Transverse colon (tissue), 4 donors: Measurements from ENCODE around the gene ATP11A. TPM values are rescaled to one million over a fixed set of nuclear protein-coding genes. Genes with fewer than 3 reads are reported as not detected.

ENCODE experiments used
- DNase-seq: peaks from one replicate; pipeline ENCODE4 v3.0.0-alpha.2; 2019
- H3K27ac ChIP-seq, 4 donors: fragments of 200-600 bp; sonication (generic); 2 replicates each; pipeline ENCODE4 v1.5.1; 2016 to 2018; ENCODE audit warnings: inconsistent platforms in 4 of 4
- H3K27me3 ChIP-seq: fragments of 200-600 bp; sonication (generic); 2 replicates; pipeline ENCODE4 v1.5.1; 2017; ENCODE audit warnings: inconsistent platforms
- H3K36me3 ChIP-seq, 4 donors: fragments of 200-600 bp; sonication (generic); 2 replicates each; pipeline ENCODE4 v1.5.1; 2017 to 2019; ENCODE audit warnings: inconsistent platforms in 4 of 4
- H3K4me1 ChIP-seq, 4 donors: fragments of 200-600 bp; sonication (generic); 2 replicates each; pipeline ENCODE4 v1.5.1; 2017 to 2020; ENCODE audit warnings: inconsistent platforms in 4 of 4
- H3K4me3 ChIP-seq, 4 donors: fragments of 200-600 bp; sonication (generic); 1 replicate in 1 of 4; 2 replicates in 3 of 4; pipeline versions ENCODE4 v1.5.1 to v1.6.1; 2017 to 2019; ENCODE audit warnings: inconsistent platforms in 4 of 4
- H3K9me3 ChIP-seq, 2 donors: fragments of 200-600 bp; sonication (generic); 2 replicates each; pipeline ENCODE4 v1.5.1; 2017 to 2019; ENCODE audit warnings: inconsistent platforms in 2 of 2
- EP300 ChIP-seq: sonication (generic); formaldehyde crosslinking; IDR thresholded peaks from one replicate; pipeline ENCODE4 v1.6.1; 2017; ENCODE audit warnings: antibody characterized with exemption, low read depth
- POLR2A ChIP-seq: fragments of 450-650 bp; IDR thresholded peaks from one replicate; pipeline ENCODE4 v1.6.1; 2016; ENCODE audit warnings: antibody characterized with exemption, mild to moderate bottlenecking, moderate library complexity
- POLR2AphosphoS5 ChIP-seq, 3 donors: sonication (generic); formaldehyde crosslinking; IDR thresholded peaks; one replicate each; pipeline ENCODE4 v1.6.1; 2016; ENCODE audit warnings: antibody characterized with exemption in 3 of 3
- WGBS, 2 donors: methylation state at CpG; one replicate each; pipeline ENCODE4 v1.1.5; 2018; ENCODE audit warnings: low coverage in 1 of 2; 5-methylcytosine and 5-hydroxymethylcytosine counted together
- in situ Hi-C, 4 donors: fragments of 200-750 bp; cut with MboI; loops; one replicate each; pipeline versions ENCODE4 v1.15.0 to v1.15.1; 2017; ENCODE audit warnings: low sequenced_read_pairs in 3 of 4, low pct_ligation_motif_present in 1 of 4, low pct_unique_long_range_greater_than_20kb in 1 of 4
- intact Hi-C: fragments of 100-400 bp; cut with DNase I; formaldehyde crosslinking; loops from one replicate; pipeline ENCODE4 v1.15.1; 2023; ENCODE audit warnings: low total_unique reads
- total RNA-seq, 4 donors: library from RNA; depleted of rRNA; stranded (reverse); fragments of >200 nt; gene quantifications; one replicate each; pipeline ENCODE4 v1.1.0, GENCODE V29; 2016
- TF ChIP-seq, protein P1 (sequence below), 5 experiments: fragments of 200-600 bp in 3 of 5; fragments of 450-650 bp in 2 of 5; sonication (generic) in 3 of 5; IDR thresholded peaks; 1 replicate in 2 of 5; 2 replicates in 3 of 5; pipeline ENCODE4 v1.5.1; 2016 to 2017; ENCODE audit warnings: antibody characterized with exemption in 5 of 5, inconsistent platforms in 3 of 5, mild to moderate bottlenecking in 2 of 5, moderate library complexity in 1 of 5

Gene ATP11A
- total RNA-seq, 4 donors from 2014 or later, result 10.2 to 17.5 (median 13.3) TPM

DNA sequence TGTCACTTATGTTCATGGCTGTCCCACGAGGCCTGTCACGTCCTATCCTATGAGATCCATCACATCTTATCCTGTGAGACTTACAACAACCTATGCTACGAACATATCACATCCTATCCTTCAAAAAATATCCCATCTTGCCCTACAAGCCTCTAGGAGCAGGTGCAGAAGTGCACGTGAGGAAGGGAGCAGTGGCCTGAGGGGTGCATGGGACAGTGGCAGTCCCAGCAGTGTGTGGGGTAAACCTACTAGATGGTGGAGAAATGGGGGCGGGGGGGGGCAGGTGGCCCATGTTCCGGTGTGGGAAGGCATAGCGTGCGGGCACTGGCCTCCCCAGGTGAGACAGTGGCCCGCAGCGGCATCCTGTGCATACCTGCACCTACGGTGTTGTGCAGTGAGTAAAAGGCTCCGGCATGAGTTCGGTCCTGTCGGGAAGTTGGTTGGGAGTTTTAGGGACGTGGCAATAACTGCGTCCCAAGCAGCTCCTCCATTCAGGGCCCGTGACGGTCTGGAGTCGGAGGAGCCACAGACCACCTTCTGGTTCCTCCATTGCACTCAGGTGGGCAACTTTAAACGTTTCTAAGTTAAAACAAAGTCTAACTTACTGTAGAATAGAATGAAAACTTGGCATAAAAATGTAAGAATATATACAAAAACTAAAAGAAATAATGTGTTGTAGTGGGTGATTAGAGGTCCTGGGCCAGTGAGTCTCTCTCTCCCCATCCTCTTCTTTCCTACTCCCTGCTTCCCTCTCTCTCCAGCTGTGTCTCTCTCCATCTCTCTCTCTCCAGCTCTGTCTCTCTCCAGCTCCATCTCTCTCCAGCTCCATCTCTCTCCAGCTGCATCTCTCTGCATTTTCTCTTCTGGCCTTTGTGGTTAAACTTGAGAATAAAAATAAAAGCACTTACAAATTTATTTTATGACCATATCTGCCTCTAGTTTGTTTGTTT is 42.1 kb downstream of the ATP11A start:
- Histone ChIP-seq H3K27ac (no peak overlapping the region), H3K4me1 (peaks cover 0 to 3% (median 0%) of the 10 kb centered on the region in 4 donors), H3K36me3 (no peaks in the 10 kb centered on the region), H3K27me3 (no peaks in the 10 kb centered on the region), H3K4me3 (no peak overlapping the region), H3K9me3 (no peaks in the 10 kb centered on the region)
- intact Hi-C loops (no loop called here), in situ Hi-C loops (no loop called here)
- TF ChIP-seq EP300 (no peak), POLR2A (no peak), POLR2AphosphoS5 (IDR thresholded peaks at IDR 0.05) (no peak)
- no peak for DNase-seq
- 92 to 100% methylated on average over 1 to 20 of the region's 20 CpGs for WGBS, 2 donors

DNA sequence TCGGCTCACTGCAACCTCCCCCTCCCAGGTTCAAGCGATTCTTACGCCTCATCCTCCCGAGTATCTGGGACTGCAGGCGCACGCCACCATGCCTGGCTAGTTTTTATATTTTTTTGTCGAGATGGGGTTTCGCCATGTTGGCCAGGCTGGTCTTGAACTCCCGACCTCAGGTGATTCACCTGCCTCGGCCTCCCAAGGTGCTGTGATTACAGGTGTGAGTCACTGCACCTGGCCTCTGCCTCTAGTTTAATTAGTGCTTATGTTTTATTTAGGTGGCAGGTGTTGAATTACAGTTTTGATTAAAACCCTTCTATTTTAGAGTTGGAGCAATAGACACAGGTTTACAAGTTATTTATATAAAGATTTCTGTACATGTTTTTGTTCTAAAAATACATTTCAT is 42.8 kb downstream of the ATP11A start:
- no peaks in the 10 kb centered on the region for H3K27me3 ChIP-seq
- no peaks in the 10 kb centered on the region for H3K4me1 ChIP-seq
- DNase-seq, result no peak
- TF ChIP-seq, protein P1, sequence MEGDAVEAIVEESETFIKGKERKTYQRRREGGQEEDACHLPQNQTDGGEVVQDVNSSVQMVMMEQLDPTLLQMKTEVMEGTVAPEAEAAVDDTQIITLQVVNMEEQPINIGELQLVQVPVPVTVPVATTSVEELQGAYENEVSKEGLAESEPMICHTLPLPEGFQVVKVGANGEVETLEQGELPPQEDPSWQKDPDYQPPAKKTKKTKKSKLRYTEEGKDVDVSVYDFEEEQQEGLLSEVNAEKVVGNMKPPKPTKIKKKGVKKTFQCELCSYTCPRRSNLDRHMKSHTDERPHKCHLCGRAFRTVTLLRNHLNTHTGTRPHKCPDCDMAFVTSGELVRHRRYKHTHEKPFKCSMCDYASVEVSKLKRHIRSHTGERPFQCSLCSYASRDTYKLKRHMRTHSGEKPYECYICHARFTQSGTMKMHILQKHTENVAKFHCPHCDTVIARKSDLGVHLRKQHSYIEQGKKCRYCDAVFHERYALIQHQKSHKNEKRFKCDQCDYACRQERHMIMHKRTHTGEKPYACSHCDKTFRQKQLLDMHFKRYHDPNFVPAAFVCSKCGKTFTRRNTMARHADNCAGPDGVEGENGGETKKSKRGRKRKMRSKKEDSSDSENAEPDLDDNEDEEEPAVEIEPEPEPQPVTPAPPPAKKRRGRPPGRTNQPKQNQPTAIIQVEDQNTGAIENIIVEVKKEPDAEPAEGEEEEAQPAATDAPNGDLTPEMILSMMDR (IDR thresholded peaks at IDR 0.05), result no peak
- TF ChIP-seq POLR2A (no peak), EP300 (no peak), POLR2AphosphoS5 (IDR thresholded peaks at IDR 0.05) (no peak)
- in situ Hi-C loops (no loop called here), intact Hi-C loops (no loop called here)
- no peaks in the 10 kb centered on the region for H3K36me3 ChIP-seq
- H3K4me3 ChIP-seq, result no peak overlapping the region
- no peak overlapping the region for H3K27ac ChIP-seq
- WGBS, 2 donors, result 85 to 88% methylated on average over 8 to 10 of the region's 10 CpGs
- no peaks in the 10 kb centered on the region for H3K9me3 ChIP-seq

DNA sequence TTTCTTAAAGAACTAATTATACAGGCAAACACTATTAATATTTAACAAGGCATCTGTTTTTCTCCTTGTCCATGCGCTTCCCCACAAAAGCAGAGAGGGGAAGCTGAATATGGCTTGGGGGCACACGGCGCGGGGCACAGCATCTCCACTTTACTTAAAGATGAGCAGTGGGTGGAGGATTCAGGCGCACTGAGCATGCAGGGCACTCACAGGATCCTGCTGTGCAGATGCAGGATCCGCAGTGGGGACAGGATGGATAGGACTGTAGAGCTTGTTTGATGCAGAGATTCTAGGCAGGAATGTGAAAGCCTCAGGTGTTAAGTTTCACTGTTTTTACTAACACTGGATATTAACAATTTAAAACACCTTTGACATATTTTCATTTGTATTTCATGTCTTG is 43.3 kb downstream of the ATP11A start:
- no peak overlapping the region for H3K4me3 ChIP-seq
- in situ Hi-C loops (no loop called here), intact Hi-C loops (no loop called here)
- whole genome bisulfite sequencing, 2 donors, result 95 to 100% methylated on average over 3 to 6 of the region's 6 CpGs
- H3K27me3 ChIP-seq, result no peaks in the 10 kb centered on the region
- TF ChIP-seq POLR2AphosphoS5 (IDR thresholded peaks at IDR 0.05) (no peak), EP300 (no peak)
- TF ChIP-seq, protein P1 (IDR thresholded peaks at IDR 0.05), result no peak
- H3K27ac ChIP-seq, result no peak overlapping the region
- H3K36me3 ChIP-seq, result no peaks in the 10 kb centered on the region
- no peaks in the 10 kb centered on the region for H3K4me1 ChIP-seq
- H3K9me3 ChIP-seq, result no peaks in the 10 kb centered on the region
- no peak for DNase-seq

DNA sequence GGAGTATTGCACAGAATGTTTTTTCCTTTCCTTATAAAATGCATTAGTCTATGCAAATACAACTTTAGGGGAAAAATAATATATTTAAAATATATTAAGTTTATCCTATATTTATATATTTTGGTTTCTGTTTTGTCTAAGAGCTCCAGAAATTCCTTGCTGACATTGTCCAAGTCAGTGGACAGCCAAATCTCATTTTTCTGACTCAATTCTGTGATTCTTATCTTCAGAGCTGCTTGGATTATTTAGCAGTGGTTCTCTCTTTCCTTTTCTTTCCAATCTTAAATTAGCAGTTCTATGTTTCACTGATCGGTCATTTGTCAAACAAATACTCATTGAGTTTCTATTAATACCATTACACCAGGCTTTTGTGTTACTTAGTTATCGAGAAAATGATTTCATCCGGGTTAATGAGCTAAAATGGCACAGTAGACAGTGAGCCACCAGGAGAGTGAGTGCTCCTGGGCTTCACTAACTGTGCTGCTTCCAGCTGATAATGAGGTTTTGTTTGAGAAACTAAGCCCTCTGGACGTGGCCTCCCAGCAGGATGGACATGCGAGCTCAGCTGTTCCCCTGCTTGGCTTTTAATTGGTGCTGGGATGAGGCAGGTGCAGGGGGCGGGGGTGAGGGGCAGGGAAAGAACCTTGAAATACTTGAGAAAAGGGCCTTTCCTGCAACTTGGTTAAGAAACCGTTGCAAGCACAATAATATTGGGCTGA is 44.0 kb downstream of the ATP11A start:
- no peak for DNase-seq
- WGBS, 2 donors, result 74 to 75% methylated on average over 2 to 7 of the region's 7 CpGs
- in situ Hi-C loops, result no loop called here

More for the DNA sequence above, 44.0 kb downstream of the ATP11A start:
- no peak for TF ChIP-seq POLR2AphosphoS5 (IDR thresholded peaks at IDR 0.05)
- TF ChIP-seq, protein P1 (IDR thresholded peaks at IDR 0.05), result no peak
- TF ChIP-seq POLR2A, result no peak
- TF ChIP-seq EP300, result no peak
- intact Hi-C loops, result no loop called here
- Histone ChIP-seq H3K4me3 (no peak overlapping the region), H3K9me3 (no peaks in the 10 kb centered on the region), H3K27me3 (no peaks in the 10 kb centered on the region), H3K4me1 (no peaks in the 10 kb centered on the region), H3K27ac (no peak overlapping the region), H3K36me3 (no peaks in the 10 kb centered on the region)
